GM21515 (cell line): ENCODE data around the gene SETDB2.

Experiments used
- ATAC-seq: cut with Tn5 transposase; IDR thresholded peaks from one replicate; pipeline ENCODE4 v1.9.1; 2021; ENCODE audit not compliant: unreplicated experiment

SETDB2 gene

GRCh38 chr13:49443704-49444523 lies at the start of gene SETDB2, which contains the start of gene CAB39L:
Gene SETDB2 (plus strand): TSS chr13:49444274. CDS start chr13:49451894, 7,620 bp downstream.
Gene CAB39L (minus strand): TSS chr13:49444064. CDS start chr13:49382910, 61,154 bp downstream.
- ATAC-seq: peak; percentile 94

GRCh38 chr13:49395451-49395865 lies 48.6 kb upstream of the SETDB2 start:
- ATAC-seq: no peak

GRCh38 chr13:49395878-49396380 lies 48.1 kb upstream of the SETDB2 start:
- no peak for ATAC-seq

GRCh38 chr13:49399801-49400472 lies 44.1 kb upstream of the SETDB2 start:
- ATAC-seq: no peak

GRCh38 chr13:49400755-49401659 lies 43.1 kb upstream of the SETDB2 start:
- ATAC-seq: no peak

- ATAC-seq: no peak
Observed at GRCh38 chr13:49403996-49404702, 39.9 kb upstream of the SETDB2 start.

GRCh38 chr13:49404703-49405020 lies 39.4 kb upstream of the SETDB2 start:
- ATAC-seq: no peak

GRCh38 chr13:49407068-49407467 lies 37.0 kb upstream of the SETDB2 start:
- ATAC-seq: no peak

- no peak for ATAC-seq
Observed at GRCh38 chr13:49407936-49408335, 36.1 kb upstream of the SETDB2 start.

GRCh38 chr13:49409008-49409407 lies 35.1 kb upstream of the SETDB2 start:
- ATAC-seq: no peak

- no peak for ATAC-seq
Observed at GRCh38 chr13:49410006-49410405, 34.1 kb upstream of the SETDB2 start.

GRCh38 chr13:49410477-49410876 lies 33.6 kb upstream of the SETDB2 start:
- no peak for ATAC-seq

GRCh38 chr13:49411353-49411752 lies 32.7 kb upstream of the SETDB2 start:
- ATAC-seq: no peak

GRCh38 chr13:49412749-49413148 lies 31.3 kb upstream of the SETDB2 start:
- no peak for ATAC-seq

GRCh38 chr13:49417161-49417560 lies 26.9 kb upstream of the SETDB2 start:
- no peak for ATAC-seq

- ATAC-seq: no peak
Observed at GRCh38 chr13:49418206-49418605, 25.9 kb upstream of the SETDB2 start.

- no peak for ATAC-seq
Observed at GRCh38 chr13:49419276-49419675, 24.8 kb upstream of the SETDB2 start.

GRCh38 chr13:49421391-49421790 lies 22.7 kb upstream of the SETDB2 start:
- peak; percentile 76 for ATAC-seq

GRCh38 chr13:49424011-49424560 lies 20.0 kb upstream of the SETDB2 start:
- ATAC-seq: no peak
